ENCODE data around the gene C1orf52. TPM values are rescaled to one million over a fixed set of nuclear protein-coding genes. Genes with fewer than 3 reads are reported as not detected.

C1orf52 gene
- total RNA-seq, 2 donors from 2014 or later, result 41.0 to 42.9 TPM

DNA sequence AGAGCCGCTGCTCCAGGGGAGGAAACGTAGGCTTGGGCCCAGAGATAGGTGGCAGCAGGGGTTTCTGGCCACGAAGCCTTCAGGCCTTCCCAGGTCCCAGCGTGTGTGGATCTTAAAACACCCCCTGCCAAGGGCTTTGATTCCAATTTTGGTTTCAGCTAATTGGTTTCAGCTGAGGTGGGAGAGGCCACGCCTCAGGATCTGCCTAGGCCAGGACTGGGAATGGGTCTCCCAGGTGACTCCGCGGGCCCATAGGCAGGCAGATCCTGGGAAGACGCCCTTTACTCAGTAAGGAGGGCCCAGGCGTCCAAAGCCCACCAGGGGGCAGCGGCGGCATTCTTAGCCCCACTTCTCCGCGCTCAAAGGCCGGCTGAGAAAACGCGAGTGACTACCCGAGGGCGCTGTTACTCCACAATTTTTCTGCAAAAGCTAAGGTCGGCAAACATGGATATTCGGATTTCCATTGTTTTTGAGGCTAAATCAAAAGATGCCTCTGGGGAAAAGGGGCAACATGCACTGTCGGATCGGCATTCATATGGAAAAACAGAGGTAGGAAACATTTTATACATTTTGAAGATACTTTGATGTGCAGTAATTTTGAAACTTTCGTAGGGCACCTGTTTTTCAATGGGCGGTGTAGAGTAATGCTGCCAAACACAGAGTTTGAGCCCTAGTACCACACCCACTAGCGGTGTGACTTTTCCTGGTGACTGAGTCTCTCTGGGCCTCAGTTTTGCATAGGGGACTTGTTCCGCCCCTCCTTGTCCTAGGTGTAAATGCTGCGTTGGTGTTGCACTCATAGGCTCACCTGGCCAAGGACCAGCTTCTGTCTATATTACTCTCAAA lies 48.7 kb upstream of the C1orf52 start:
- no peaks in the 10 kb centered on the region for H3K9me3 Mint-ChIP-seq
- 20 to 27% methylated on average over 16 to 27 of the region's 27 CpGs for WGBS, 2 experiments (ENCODE audit: insufficient coverage in 1 of 2, insufficient read length in 1 of 2)
- H3K4me3 Mint-ChIP-seq, result peak overlapping the region; percentile 31
- H3K9me3 ChIP-seq (ENCODE audit: control insufficient read depth, low read length), result no peaks in the 10 kb centered on the region
- no peak overlapping the region for H3K9ac ChIP-seq (ENCODE audit: extremely low read depth, low read length, poor library complexity, severe bottlenecking)
- peak; percentile 97 for DNase-seq
- no peaks in the 10 kb centered on the region for H3K36me3 ChIP-seq (ENCODE audit: control insufficient read depth, insufficient read depth, low read length)
- peaks cover 1% of the 10 kb centered on the region for H3K27me3 Mint-ChIP-seq (ENCODE audit: insufficient read depth)
- H3K4me1 Mint-ChIP-seq, result peaks cover 7% of the 10 kb centered on the region
- no peak overlapping the region for H3K4me3 ChIP-seq (ENCODE audit: low read length)
- no peak overlapping the region for H3K27ac Mint-ChIP-seq
- TF ChIP-seq CTCF (conservative IDR thresholded peaks at IDR 0.05), result peak; percentile 96
- H3K36me3 Mint-ChIP-seq (ENCODE audit: low read depth), result no peaks in the 10 kb centered on the region
- no peaks in the 10 kb centered on the region for H3K4me1 ChIP-seq (ENCODE audit: control insufficient read depth, insufficient read depth, low read length)
- no peak overlapping the region for H3K27ac ChIP-seq (ENCODE audit: low read depth, low read length)
- no peaks in the 10 kb centered on the region for H3K27me3 ChIP-seq (ENCODE audit: control insufficient read depth, insufficient read depth, low read length, poor library complexity, severe bottlenecking)

DNA sequence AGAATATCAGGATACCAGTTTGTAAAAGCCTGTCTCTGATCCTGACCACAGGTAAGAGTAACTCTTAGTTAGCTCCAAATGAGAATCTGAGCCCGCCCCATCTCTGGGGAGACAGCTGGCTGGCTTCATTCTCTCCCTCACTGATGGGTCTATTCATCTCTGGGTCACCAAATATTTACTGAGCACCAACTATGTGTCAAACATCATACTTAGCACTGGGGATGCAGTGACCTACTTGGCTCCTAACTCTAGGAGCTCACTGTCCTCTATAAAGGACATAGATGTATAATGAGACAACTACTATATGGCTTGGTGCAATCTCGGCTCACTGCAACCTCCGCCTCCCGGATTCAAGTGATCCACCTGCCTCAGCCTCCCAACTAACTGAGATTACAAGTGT lies 46.8 kb upstream of the C1orf52 start:
- H3K27ac Mint-ChIP-seq, result no peak overlapping the region
- 94 to 100% methylated on average over 3 to 4 of the region's 4 CpGs for WGBS, 2 experiments (ENCODE audit: insufficient coverage in 1 of 2, insufficient read length in 1 of 2)
- Histone ChIP-seq H3K36me3 (ENCODE audit: control insufficient read depth, insufficient read depth, low read length) (no peaks in the 10 kb centered on the region), H3K27ac (ENCODE audit: low read depth, low read length) (no peak overlapping the region), H3K4me3 (ENCODE audit: low read length) (no peak overlapping the region), H3K9me3 (ENCODE audit: control insufficient read depth, low read length) (no peaks in the 10 kb centered on the region), H3K9ac (ENCODE audit: extremely low read depth, low read length, poor library complexity, severe bottlenecking) (no peak overlapping the region), H3K27me3 (ENCODE audit: control insufficient read depth, insufficient read depth, low read length, poor library complexity, severe bottlenecking) (no peaks in the 10 kb centered on the region), H3K4me1 (ENCODE audit: control insufficient read depth, insufficient read depth, low read length) (no peaks in the 10 kb centered on the region)
- DNase-seq, result no peak
- peaks cover 1% of the 10 kb centered on the region for H3K27me3 Mint-ChIP-seq (ENCODE audit: insufficient read depth)
- H3K36me3 Mint-ChIP-seq (ENCODE audit: low read depth), result no peaks in the 10 kb centered on the region
- no peaks in the 10 kb centered on the region for H3K9me3 Mint-ChIP-seq
- TF ChIP-seq CTCF (conservative IDR thresholded peaks at IDR 0.05), result no peak
- peaks cover 6% of the 10 kb centered on the region for H3K4me1 Mint-ChIP-seq
- H3K4me3 Mint-ChIP-seq, result no peak overlapping the region

DNA sequence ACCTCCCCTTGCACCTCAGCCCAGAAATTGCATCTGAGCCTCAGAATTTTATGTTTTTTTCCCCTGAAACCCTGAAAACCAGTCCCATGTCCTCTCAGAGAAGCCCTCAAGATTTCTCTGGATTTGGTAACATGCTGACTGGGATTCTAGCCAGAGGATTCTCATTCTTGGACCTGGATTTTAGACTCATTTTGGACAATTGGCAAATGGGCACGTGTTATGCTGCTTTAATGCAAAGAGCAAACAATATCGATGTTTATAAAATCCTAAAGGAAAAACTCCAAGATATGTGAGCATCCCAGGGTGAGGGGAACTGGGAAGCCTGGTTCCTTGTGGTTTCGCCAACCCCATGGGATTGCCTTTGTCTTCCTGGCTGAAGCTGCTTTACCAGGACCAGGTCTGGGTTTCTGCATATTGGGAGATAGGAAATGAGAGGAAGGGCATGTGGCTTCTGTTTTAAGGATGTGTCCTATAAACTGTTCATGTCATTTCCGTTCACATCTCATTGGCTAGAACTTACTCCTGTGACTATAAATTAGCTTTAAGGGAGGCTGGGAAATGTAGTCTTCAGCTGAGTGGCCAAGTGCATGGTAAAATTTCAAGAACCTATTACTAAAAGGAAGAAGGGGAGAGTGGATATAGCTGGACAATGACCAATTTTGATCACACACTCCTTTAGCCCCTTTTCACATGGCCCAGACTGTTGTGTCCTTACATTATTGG lies 44.1 kb upstream of the C1orf52 start:
- Mint-ChIP-seq H3K27me3 (ENCODE audit: insufficient read depth) (peaks cover 1% of the 10 kb centered on the region), H3K9me3 (no peaks in the 10 kb centered on the region), H3K36me3 (ENCODE audit: low read depth) (no peaks in the 10 kb centered on the region), H3K4me1 (peaks cover 4% of the 10 kb centered on the region), H3K27ac (no peak overlapping the region), H3K4me3 (no peak overlapping the region)
- Histone ChIP-seq H3K36me3 (ENCODE audit: control insufficient read depth, insufficient read depth, low read length) (no peaks in the 10 kb centered on the region), H3K9me3 (ENCODE audit: control insufficient read depth, low read length) (no peaks in the 10 kb centered on the region), H3K27me3 (ENCODE audit: control insufficient read depth, insufficient read depth, low read length, poor library complexity, severe bottlenecking) (no peaks in the 10 kb centered on the region), H3K9ac (ENCODE audit: extremely low read depth, low read length, poor library complexity, severe bottlenecking) (no peak overlapping the region), H3K4me1 (ENCODE audit: control insufficient read depth, insufficient read depth, low read length) (no peaks in the 10 kb centered on the region), H3K4me3 (ENCODE audit: low read length) (no peak overlapping the region), H3K27ac (ENCODE audit: low read depth, low read length) (no peak overlapping the region)
- WGBS, 2 experiments (ENCODE audit: insufficient coverage in 1 of 2, insufficient read length in 1 of 2), result 87 to 100% methylated on average over 2 to 4 of the region's 4 CpGs
- TF ChIP-seq CTCF (conservative IDR thresholded peaks at IDR 0.05), result no peak
- no peak for DNase-seq
